Fibroblast of skin of abdomen (primary cell): Measurements from ENCODE around the gene RNF181.
"Not testable (repeated sequence)": the region's sequence is repeated elsewhere in the genome, so short reads cannot be mapped to it uniquely, and the experiment has no call there.

Experiments
- DNase-seq: peaks from one replicate; pipeline ENCODE4 v3.0.0-alpha.2; 2013

RNF181 gene

DNA sequence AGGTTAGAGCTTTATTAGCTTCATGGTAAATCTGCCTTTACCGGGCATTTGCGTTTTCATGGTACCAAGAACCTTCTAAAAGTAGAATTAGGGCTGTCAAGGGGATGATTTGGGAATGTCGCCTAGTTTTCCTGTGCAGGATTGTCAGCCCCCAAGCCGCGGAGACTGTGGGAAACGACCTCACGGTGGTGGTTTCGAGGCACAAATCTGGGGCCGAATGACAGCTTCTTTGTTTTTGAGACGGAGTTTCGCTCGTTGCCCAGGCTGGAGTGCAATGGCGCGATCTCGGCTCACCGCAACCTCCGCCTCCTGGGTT is 19.8 kb downstream of the RNF181 start:
- DNase-seq = no peak

GRCh38 chr2:85617723-85618122 is 22.2 kb downstream of the RNF181 start:
- not testable (repeated sequence) for DNase-seq

GRCh38 chr2:85619617-85620016 is 24.1 kb downstream of the RNF181 start:
- DNase-seq = no peak

DNA sequence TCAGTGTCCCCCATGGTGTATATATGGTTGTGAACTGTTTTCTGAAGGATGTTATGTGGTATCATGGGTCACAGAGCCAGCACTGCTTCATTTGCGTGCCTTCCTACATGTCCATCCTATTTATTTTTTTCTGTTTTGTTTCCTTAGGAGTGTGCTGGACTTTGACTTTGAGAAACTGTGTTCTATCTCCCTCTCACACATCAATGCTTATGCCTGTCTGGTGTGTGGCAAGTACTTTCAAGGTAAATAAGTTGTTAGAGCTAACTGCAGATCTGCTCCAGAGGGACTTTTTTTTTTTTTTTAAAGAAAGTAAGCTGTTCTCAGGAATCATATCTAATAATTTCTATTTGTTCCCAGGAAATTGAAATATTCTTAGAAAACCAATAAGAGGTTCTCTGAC is 25.8 kb downstream of the RNF181 start:
- DNase-seq = no peak

GRCh38 chr2:85623991-85624390 is 28.4 kb downstream of the RNF181 start:
- DNase-seq = no peak

DNA sequence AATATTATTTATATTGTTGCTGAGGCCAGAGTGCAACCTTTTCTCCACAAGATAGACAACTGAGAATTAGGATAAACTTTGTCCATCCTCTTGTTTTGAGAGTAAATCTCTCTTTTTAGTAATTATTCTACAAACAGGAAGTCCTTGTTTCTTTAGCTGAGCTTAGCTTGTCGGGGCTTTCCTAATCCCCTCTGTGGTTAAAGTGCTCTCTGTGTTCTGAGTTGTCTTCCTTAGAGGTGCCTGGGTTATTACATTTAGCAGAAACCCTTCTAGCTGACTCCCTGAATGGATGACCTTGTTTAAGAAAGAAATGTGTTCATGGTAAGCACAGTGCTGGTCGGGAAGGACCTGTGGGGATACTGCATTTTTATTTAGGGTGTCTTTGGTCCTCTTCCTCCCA is 33.1 kb downstream of the RNF181 start:
- no peak for DNase-seq

DNA sequence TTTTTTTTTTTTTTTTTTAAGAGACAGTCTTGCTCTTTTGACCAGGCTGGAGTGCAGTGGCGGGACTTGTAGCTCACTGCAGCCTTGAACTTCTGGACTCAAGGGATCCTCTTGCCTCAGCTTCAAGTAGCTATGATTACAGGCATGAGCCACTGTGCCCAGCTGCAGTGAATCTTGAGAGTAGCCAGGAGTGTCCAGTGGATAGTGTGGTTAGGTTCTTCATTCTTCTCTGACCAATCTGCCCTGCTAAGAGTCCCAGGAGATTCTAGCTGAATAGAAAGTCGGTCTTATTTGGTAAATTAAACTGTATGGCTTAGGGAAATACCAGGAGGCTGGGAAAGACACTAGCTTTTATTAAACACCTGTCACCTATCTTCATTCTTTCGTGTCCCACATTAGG is 35.8 kb downstream of the RNF181 start:
- DNase-seq = no peak

- no peak for DNase-seq
Measured at GRCh38 chr2:85635011-85635410, 39.5 kb downstream of the RNF181 start.

DNA sequence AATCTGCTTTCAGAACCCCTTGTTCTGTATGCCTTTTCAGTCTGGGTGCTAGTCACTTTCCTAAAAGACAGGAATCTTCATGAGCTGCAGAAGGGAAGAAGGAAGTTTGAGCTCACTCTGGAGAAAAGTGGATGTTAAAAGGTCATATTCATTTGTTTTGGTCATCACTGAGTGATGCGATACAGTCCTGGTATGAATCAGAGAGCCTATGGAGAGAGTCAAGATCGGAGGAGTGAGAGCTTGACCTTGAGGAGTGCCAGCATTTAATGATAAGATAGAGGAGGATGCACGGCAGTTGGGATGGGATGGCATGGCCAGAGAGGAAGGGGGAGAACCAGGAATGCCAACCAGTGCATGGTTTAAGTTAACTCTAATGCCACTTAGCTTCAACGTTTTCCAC is 40.1 kb downstream of the RNF181 start:
- DNase-seq = no peak

GRCh38 chr2:85642725-85643124 is 47.2 kb downstream of the RNF181 start:
- DNase-seq = no peak

- DNase-seq = no peak
Measured at GRCh38 chr2:85644909-85645308, 49.4 kb downstream of the RNF181 start.

GRCh38 chr2:85646166-85646565 is 50.6 kb downstream of the RNF181 start:
- DNase-seq = no peak
